Activated CD4-positive, alpha-beta T cell treated with anti-CD3 and anti-CD28 coated beads for 4 hours (primary cell): ENCODE data around the gene CEP162.
"Not testable (repeated sequence)": the region's sequence is repeated elsewhere in the genome, so short reads cannot be mapped to it uniquely, and the experiment has no call there.

Source experiments
- DNase-seq, 2 donors: peaks; one replicate each; pipeline ENCODE4 v3.0.0-alpha.2; 2020

Gene CEP162, protein sequence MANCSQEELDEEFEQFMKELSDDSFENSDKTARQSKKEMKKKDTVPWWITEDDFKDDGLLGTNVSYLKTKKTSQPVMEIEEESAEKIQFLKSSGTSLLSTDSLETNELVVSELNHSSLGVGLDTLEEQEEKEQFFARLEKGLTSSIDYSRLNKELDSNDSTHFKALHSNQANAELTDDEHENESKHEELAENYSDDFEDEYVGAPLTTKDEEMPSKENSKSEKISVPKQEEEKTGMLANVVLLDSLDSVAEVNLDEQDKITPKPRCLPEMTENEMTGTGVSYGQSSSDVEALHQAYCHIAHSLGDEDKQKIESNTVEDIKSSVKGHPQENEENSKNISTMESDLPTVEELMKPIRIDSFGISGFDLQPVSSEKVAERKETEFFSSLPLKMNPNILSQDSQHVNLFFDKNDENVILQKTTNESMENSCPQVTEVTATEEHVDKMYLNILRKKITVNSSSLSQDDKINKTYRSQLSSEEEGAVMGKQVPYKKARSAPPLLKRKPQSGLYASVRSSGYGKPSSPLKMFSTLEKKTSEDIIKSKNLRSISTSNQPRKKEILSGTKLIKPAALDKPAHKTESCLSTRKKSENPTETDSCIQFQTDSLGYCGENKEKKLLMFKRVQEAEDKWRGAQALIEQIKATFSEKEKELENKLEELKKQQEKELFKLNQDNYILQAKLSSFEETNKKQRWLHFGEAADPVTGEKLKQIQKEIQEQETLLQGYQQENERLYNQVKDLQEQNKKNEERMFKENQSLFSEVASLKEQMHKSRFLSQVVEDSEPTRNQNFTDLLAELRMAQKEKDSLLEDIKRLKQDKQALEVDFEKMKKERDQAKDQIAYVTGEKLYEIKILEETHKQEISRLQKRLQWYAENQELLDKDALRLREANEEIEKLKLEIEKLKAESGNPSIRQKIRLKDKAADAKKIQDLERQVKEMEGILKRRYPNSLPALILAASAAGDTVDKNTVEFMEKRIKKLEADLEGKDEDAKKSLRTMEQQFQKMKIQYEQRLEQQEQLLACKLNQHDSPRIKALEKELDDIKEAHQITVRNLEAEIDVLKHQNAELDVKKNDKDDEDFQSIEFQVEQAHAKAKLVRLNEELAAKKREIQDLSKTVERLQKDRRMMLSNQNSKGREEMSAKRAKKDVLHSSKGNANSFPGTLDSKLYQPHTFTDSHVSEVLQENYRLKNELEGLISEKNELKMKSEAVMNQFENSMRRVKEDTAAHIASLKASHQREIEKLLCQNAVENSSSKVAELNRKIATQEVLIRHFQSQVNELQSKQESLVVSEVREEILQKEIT (N-terminal part only)

GRCh38 chr6:84227434-84228197 lies at the start of gene CEP162:
TSS of gene CEP162 (minus strand) at chr6:84227643. CDS start at chr6:84226393, 1,250 bp downstream.
- peak; percentile 84 to 87 for DNase-seq

DNA sequence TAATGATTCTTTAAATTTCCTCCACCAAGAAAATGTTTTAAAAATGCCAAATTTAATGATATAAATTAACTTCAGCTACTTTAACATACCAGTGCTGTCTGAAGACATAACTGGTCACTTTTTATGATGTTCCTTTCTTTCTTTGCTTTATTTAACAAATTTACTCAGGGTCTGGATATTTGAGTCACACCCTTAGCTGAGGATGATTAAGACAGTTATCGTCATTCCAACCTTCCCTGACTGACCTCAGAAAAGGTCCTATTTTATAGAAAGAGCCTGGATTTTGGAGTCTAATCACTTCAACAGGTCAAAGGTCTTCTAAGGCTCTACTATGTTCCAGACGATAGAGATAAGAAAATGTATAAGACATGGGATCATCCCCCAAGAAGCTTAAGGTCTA lies 47.4 kb upstream of the CEP162 start:
- DNase-seq = no peak

DNA sequence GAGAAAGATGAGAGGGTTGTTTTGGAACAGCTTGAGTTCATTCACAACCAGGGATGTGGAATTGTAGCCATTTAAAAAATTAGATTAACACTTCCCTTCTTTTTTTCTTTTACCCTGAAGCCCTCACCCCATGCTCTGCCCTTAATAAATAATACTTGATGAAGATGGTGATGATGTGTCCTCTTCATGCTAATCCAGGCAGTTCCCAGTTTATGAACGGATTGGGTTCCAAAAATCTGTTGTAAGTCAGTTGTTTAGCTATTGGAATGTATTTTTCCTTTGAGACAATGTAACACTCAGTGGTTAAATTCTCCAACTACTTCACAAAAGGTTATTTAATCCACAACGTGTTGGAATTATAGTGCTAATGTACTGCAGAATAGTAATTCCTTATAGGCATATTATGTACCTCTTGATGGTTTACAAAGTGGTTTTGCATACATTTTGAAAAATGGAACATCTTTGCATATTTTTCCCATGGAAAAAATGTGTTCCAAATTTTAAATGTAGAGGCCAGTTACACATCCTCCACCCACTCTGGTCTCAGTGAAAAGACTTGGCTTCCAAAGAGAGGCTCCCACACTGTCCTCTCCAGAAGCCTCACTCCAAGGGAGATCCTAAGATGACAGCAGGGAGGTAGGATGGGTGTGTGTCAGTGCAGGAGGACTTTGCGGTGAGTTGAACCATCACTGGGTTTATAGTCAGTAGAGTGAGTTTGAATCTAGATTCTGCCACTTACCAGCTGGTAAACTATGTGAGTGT lies 45.8 kb upstream of the CEP162 start:
- DNase-seq = no peak

DNA sequence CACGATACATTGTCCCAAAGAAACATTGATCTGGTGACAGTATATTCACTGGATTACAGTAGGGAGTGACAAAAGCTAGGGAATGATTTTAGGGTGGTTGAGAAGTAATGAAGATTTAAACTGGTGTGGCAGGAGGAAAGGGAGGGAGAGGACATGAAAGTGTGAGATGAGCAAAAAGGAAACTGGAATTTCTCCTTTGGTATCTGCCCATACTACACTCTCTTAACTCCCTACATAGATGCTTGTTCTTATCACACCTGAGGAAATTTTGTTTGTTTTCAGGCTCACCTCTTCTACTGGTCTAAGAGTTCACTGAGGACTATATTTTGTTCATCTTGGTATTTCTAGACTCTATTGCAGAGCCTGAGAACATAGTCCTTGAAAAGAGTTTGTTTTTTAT lies 44.9 kb upstream of the CEP162 start:
- no peak for DNase-seq

DNA sequence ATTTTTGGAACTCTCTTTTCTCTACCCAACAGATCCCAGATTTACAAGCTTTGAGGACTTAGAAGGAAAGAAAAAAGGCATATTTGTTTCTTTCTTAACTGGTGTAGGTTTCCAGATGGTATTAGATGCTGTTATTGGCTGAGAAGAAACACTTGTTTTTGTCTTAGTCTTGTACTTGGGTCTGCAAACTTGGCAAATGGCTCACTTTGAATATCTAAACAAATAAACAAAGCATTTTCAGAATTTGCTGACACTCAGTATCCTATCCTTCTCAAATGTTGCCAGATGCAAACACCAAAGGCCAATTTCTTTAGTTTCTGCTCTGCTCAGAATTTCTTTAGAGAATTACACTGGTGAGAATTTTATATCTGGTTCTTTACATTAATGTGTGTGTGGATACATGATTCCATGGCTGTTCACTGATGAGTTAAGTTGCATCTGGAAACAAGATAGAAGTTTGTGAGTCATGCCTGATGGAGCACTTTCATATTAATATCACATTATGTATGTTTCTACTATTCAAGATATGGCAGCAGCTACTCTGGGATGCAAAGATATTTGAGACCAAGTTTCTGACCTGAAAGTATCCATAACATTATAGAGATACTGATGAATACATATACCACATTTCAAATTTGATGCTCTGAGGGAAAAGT lies 43.7 kb upstream of the CEP162 start:
- no peak for DNase-seq

- DNase-seq = no peak
Observed at GRCh38 chr6:84269947-84270733, 42.7 kb upstream of the CEP162 start.

GRCh38 chr6:84268781-84269180 lies 41.3 kb upstream of the CEP162 start:
- DNase-seq = no peak

DNA sequence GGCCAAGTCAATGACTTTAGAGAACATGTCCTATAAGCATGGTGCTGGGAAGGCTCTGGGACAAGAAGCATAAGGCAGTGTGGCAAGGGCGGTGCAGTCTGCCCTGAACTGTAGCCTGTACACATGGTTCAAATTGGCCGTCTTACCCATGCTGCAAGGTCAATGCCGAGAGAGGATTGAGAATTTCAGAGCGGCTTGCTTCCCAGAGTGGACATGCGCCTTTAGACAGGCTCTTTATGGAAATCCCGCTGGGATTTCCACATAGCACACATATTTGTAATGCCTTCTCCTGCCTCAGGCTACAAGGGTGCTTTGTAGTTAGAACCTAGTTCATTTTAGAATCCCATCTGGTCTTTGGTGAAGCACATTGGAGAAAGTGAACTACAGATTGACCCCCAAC lies 36.1 kb upstream of the CEP162 start:
- DNase-seq = no peak

- no peak for DNase-seq
Observed at GRCh38 chr6:84260926-84261325, 33.5 kb upstream of the CEP162 start.

- no peak for DNase-seq
Observed at GRCh38 chr6:84260196-84260595, 32.8 kb upstream of the CEP162 start.

GRCh38 chr6:84258866-84259265 lies 31.4 kb upstream of the CEP162 start:
- DNase-seq = no peak

GRCh38 chr6:84258268-84258667 lies 30.8 kb upstream of the CEP162 start:
- DNase-seq = no peak

DNA sequence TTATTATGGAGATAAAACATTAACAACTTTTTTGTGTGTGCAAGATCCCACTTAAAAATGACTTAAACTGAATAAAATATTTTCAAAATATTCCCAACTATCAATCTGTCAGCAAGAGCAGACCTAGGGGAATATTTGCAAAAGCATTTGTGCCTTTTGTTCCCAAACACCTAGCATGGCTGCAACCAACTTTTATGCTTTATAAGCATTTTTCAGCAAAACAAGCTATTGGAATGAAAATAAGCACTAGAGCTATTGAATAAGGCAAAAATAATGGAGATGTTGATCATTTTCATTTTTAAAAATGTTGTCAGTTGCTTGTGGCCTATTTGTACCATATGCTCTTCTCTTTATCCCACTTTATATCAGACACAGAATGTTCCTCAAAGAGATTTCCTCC lies 28.2 kb upstream of the CEP162 start:
- DNase-seq = no peak

- no peak for DNase-seq
Observed at GRCh38 chr6:84253380-84253779, 25.9 kb upstream of the CEP162 start.

DNA sequence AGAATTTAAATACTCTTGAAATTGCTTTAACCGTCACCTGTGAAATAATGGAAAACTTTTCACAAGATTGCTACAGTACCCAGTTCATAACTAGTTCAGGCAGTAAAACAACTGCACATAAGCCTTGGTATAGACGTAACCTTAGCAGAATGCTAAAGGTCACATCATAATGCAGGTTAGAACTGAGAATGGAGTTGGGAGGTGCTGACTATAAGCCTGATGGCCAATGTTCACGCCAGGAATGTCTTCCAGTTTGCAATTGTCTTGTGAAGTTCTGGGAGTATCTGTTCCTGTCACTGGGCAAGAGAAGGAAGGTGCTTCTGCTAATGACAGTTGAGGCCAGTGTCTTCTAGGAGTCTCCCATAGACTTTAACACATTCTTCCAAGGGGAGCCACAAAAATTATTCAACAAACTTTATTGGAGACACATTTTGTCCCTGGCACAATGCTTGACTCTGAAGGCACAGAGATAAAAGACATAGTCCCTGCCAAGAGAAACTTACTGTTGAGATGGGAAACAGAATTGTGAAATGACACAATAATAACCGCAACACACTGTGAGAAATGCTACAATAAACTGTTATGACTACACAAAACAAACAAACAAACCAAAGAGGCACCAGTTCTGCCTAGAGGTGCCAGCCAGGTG lies 24.6 kb upstream of the CEP162 start:
- DNase-seq = no peak

- no peak for DNase-seq
Observed at GRCh38 chr6:84249724-84250123, 22.3 kb upstream of the CEP162 start.

- not testable (repeated sequence) for DNase-seq
Observed at GRCh38 chr6:84244416-84245081, 17.1 kb upstream of the CEP162 start.

- DNase-seq = no peak
Observed at GRCh38 chr6:84243240-84243639, 15.8 kb upstream of the CEP162 start.

- no peak for DNase-seq
Observed at GRCh38 chr6:84242265-84242664, 14.8 kb upstream of the CEP162 start.
